ENCODE measurements around the gene DIO1.

Gene DIO1

DNA sequence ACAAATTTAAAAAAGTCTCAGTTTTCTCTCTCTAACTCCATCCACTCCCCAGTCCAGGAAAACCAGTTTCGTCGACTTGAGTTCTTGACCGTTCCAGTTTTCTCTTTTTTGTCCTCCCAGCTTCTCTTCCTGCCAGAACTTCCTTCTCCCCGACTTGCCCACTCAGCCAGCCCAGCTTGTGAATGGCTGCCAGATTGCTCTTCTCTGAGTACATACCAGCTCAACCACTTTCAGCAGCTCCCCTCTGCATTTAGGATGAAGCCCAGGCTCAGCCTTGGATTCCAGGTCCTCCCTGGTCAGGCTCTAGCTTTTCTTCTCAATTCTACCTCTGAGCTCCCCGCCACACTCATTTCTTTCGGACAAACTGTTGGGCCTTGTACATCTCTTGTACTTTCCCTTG, 1.4 kb downstream of the DIO1 start:
- no peak for DNase-seq

GRCh38 chr1:53896635-53897229, 2.7 kb downstream of the DIO1 start:
- DNase-seq, result no peak

- no peak for DNase-seq
Measured at GRCh38 chr1:53899206-53899628, 5.2 kb downstream of the DIO1 start.

DNA sequence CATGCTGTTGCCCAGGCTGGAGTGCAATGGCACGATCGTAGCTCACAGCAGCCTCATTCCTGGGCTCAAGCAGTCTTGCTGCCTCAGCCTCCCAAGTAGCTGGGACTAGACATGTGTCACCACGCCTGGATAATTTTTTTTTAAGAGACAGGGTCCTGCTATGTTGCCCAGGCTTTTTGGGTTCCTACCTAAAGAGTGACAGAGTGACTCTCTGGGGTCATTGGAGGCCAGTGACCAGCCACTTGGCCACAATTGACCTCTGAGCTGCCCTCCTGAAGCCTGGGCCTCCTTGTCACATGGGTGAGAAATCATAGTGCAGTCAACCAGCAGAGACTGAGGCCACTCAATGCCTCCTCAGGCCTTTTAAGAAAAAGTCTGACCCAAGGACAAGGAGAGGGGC, 5.7 kb downstream of the DIO1 start:
- DNase-seq, result no peak

GRCh38 chr1:53902235-53903138, 8.5 kb downstream of the DIO1 start:
- no peak for DNase-seq

GRCh38 chr1:53905509-53905908, 11.5 kb downstream of the DIO1 start:
- DNase-seq, result no peak

GRCh38 chr1:53906121-53906520, 12.1 kb downstream of the DIO1 start:
- DNase-seq, result no peak

DNA sequence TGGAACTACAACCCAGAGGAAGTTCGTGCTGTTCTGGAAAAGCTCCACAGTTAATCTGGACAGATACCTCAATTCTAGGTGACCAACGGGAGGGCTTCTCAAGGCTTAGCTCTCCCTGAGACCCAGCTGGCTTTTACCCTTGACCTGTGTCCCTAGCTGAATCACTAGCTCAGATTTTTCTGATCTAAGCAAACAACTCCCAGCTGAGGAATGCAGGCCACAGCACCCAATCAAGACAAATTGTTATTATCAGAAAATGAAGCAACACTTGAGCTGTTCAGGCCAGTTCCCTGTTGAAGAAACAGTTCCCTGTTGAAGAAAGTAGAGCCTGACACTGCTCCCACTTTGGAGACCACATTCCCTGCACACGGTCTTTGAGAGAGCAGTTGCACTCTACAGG, 16.0 kb downstream of the DIO1 start:
- DNase-seq, result no peak

DNA sequence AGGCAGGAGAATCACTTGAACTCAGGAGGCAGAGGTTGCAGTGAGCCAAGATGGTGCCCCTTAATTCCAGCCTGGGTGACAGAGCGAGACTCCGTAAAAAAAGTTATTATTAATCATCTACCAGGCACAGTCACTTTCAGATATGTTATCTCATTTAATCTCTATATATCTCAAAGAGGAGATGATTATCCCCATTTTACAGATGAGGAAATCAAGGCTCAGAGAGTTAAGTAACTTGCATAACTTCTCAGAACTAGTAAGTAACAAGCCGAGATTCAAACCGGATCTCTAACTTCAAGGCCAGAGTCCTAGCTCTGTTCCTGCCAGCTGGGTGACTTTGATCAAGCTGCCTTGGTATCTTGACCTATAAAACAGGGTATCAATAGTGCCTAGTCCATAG, 17.5 kb downstream of the DIO1 start:
- no peak for DNase-seq

GRCh38 chr1:53913352-53914033, 19.5 kb downstream of the DIO1 start:
- no peak for DNase-seq

DNA sequence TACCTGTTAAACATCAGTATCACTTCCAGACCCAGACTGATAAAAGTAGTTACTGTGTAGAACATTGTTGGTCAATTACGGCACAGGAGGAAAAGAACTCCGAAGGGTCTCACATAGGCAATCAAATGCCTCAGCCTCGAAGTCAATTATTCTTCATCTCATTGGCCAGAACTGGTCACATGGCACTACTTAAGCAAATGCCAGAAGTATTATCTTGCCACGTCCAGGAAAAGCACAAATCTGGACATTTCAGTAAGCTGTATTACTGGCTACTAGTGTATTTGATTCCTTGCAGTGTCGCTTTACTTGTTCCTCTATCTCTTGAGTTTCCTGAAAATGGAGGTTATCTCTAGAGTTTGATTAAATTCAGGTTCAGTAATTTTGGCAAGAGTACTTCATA, 24.4 kb downstream of the DIO1 start:
- no peak for DNase-seq

DNA sequence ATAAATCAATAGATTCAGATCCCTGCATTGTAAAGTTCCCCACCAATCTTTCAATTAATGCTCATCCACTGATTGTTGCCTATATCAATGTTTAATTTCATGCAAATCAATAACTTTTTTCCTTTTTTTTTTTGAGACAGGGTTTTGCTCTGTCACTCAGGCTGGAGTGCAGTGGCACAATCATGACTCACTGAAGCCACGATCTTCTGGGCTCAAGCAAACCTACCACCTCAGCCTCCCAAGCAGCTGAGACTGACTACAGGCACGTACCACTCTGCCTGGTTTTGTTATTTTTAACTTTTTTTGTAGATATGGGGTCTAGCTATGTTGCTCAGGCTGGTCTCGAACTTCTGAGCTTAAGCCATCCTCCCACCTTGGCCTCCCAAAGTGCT, 25.7 kb downstream of the DIO1 start:
- DNase-seq, result no peak

DNA sequence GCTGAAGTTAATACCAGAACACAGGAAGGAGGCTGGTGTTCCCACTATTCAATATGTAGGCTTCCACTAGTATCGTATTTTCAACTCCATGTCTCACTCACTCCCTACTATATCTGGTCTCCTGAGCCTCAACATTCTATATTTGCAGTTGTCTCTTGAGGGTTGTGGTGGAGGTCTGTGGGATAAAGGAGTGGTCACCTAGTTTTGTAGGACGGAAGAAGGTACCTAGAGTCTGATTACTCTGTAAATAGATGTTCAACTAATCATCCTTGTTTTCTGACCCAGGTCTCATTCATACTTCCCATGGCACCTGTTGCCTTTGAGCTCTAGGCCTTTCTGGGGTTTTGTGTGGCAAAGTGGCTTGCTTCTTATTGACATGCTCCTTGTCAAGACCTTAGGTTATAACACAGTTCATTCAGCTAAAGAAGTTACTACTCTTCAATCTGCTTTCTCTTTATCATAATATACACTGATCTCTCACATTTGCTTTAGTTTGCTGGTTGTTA, 33.4 kb downstream of the DIO1 start:
- no peak for DNase-seq

- DNase-seq, result no peak
Measured at GRCh38 chr1:53929246-53929960, 35.4 kb downstream of the DIO1 start.

GRCh38 chr1:53930932-53931331, 36.9 kb downstream of the DIO1 start:
- DNase-seq, result no peak

- no peak for DNase-seq
Measured at GRCh38 chr1:53931523-53931922, 37.5 kb downstream of the DIO1 start.

GRCh38 chr1:53934170-53934765, 40.3 kb downstream of the DIO1 start:
- no peak for DNase-seq

DNA sequence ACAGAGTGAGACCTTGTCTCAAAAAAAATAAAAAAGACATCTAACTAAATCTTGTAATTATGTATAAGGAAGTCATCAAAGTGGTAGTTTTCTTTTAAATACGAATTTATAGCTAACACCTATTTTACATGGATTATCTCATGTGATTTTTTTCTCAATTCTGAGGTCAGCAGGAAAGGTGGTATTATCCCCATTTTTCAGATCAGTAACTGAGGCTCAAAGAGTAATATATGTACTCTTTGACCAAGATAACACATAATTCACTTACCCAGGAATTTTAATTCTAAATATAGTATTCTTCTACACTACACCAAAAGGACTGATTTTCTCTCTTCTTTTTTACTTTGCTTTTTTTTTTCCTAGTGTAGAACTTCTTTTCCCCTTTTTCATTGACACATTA, 42.4 kb downstream of the DIO1 start:
- DNase-seq, result no peak

- DNase-seq, result no peak
Measured at GRCh38 chr1:53938136-53938830, 44.3 kb downstream of the DIO1 start.

DNA sequence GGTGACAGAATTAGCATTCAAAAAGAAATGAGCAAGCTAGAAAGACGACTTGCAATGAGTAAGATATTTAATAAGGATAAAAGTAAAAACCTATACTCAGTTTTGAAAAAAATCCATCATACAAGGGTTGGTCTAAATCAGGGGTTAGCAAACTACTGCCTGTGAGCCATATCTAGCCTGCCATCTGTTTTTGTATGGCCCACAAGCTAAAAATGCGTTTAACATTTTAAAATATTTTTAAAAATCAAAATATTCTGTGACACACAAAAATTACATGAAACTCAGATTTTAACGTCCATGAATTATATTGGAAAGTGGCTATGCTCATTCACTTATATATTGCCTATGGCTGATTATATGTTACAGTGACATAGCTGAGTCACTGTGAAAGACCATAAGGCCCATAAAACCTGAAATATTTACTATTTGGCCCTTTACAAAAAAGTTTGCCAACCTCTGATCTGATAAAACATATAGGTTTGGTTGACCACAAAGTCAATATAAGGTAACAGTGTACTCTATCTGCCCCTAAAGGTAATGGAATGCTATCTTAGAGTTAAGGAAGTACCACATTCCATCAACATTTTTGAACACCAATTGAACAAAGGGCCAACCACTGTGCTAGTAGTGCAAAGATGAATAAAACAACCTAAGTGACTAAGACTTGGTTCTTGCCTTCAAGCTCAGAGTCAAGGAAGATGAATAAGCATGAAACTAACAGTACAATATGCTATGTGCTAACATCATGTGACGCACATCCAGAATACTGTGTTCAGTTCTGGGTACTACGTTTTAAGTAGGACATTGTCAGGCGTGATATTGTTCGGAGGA, 48.4 kb downstream of the DIO1 start:
- no peak for DNase-seq

- no peak for DNase-seq
Measured at GRCh38 chr1:53943090-53943489, 49.1 kb downstream of the DIO1 start.
